ENCODE data around the gene ERG. TPM values are rescaled to one million over a fixed set of nuclear protein-coding genes. Genes with fewer than 3 reads are reported as not detected.

The ERG gene
- total RNA-seq, 1 donor from 2014 or later, result not detected

DNA sequence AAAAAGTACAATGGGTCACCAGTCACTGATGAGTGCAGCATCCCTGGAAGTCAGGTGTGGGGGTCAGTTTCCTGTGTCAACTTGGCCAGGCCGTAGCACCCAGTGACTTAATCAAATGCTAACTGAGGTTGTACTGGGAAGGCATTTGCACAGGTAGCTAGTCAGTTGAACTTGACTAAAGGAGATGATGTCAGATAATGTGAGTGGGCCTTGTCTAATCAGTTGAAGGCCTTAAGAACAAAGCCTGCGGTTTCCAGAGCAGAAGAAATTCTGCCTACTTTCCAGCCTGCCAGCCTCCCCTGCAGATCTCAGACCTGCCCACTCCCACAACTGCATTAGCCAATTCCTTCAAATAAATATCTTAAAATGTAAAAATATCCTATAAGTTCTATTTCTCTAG lies 57.1 kb downstream of the ERG start:
- TF ChIP-seq, protein P1, sequence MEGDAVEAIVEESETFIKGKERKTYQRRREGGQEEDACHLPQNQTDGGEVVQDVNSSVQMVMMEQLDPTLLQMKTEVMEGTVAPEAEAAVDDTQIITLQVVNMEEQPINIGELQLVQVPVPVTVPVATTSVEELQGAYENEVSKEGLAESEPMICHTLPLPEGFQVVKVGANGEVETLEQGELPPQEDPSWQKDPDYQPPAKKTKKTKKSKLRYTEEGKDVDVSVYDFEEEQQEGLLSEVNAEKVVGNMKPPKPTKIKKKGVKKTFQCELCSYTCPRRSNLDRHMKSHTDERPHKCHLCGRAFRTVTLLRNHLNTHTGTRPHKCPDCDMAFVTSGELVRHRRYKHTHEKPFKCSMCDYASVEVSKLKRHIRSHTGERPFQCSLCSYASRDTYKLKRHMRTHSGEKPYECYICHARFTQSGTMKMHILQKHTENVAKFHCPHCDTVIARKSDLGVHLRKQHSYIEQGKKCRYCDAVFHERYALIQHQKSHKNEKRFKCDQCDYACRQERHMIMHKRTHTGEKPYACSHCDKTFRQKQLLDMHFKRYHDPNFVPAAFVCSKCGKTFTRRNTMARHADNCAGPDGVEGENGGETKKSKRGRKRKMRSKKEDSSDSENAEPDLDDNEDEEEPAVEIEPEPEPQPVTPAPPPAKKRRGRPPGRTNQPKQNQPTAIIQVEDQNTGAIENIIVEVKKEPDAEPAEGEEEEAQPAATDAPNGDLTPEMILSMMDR (conservative IDR thresholded peaks at IDR 0.05; ENCODE audit: low read depth, low read length), result no peak
- no peak for DNase-seq (ENCODE audit: low read depth)
- H3K4me3 ChIP-seq (ENCODE audit: low read depth, low read length), result no peak overlapping the region

DNA sequence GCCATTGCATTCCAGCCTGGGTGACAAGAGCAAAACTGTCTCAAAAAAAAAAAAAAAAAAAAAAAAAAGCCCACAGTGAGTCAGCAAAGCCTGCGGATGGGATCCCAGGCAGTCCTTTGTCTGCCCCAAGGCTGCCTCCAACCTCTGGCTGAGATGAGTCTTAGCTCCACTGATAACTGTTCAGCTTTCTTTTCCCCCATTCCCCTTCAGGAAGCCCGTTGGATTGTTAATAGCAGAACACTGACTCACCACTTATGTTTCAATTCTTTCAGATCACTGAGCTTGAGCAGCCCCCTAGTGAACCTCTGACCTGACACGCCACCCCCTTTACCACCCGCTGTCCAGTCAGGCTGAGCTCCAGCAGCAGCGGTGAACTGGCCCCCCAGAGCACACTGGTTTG lies 57.5 kb downstream of the ERG start:
- TF ChIP-seq, protein P1 (conservative IDR thresholded peaks at IDR 0.05; ENCODE audit: low read depth, low read length), result no peak
- H3K4me3 ChIP-seq (ENCODE audit: low read depth, low read length), result no peak overlapping the region
- peak; percentile 12 for DNase-seq (ENCODE audit: low read depth)

- H3K4me3 ChIP-seq (ENCODE audit: low read depth, low read length), result no peak overlapping the region
- TF ChIP-seq, protein P1 (conservative IDR thresholded peaks at IDR 0.05; ENCODE audit: low read depth, low read length), result no peak
- DNase-seq (ENCODE audit: low read depth), result no peak
Measured at GRCh38 chr21:38439957-38440356, 58.3 kb downstream of the ERG start.

DNA sequence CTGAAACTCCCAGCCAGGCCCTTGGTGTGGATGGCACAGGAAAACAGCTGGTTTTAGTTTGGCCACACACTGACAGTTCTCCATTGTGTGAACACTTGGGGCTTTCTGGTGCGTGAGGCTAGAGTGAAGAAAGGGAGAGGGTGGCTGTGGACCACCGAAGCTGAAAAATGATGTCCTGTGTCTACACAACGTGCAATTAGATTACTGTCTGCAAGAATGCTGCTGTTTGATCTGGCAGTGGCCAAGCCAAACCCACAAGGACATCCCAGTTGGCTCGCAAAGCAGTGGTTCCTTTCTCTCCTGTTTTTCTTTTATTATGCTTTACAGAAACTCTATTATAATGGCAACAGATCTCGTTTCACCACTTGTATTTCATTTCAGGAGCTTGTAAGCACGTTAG lies 58.9 kb downstream of the ERG start:
- TF ChIP-seq, protein P1 (conservative IDR thresholded peaks at IDR 0.05; ENCODE audit: low read depth, low read length), result no peak
- DNase-seq (ENCODE audit: low read depth), result no peak
- H3K4me3 ChIP-seq (ENCODE audit: low read depth, low read length), result no peak overlapping the region

DNA sequence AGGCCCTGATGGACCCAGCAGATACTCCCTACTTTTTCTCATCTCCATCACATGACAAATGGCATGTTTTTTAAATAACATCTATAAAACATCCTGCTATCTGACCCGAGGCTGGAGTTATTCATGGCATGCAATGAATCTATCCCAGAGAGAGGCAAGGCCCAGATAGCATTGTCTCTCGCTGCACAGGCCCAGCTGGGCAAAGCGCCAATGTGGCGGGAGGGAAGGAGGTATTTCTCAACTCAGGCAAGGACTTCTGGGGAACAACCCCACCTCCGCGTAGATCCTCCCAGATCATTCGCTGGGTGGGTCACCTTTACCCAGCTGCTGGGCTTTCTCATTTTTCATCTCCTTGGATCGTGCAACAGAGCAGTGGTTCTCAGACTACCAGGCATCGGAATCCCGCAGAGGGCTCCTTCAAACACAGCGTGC lies 59.8 kb downstream of the ERG start:
- H3K4me3 ChIP-seq (ENCODE audit: low read depth, low read length), result no peak overlapping the region
- TF ChIP-seq, protein P1 (conservative IDR thresholded peaks at IDR 0.05; ENCODE audit: low read depth, low read length), result no peak
- peak; percentile 6 for DNase-seq (ENCODE audit: low read depth)

GRCh38 chr21:38436341-38436740 lies 61.9 kb downstream of the ERG start:
- no peak overlapping the region for H3K4me3 ChIP-seq (ENCODE audit: low read depth, low read length)
- no peak for DNase-seq (ENCODE audit: low read depth)
- TF ChIP-seq, protein P1 (conservative IDR thresholded peaks at IDR 0.05; ENCODE audit: low read depth, low read length), result no peak

DNA sequence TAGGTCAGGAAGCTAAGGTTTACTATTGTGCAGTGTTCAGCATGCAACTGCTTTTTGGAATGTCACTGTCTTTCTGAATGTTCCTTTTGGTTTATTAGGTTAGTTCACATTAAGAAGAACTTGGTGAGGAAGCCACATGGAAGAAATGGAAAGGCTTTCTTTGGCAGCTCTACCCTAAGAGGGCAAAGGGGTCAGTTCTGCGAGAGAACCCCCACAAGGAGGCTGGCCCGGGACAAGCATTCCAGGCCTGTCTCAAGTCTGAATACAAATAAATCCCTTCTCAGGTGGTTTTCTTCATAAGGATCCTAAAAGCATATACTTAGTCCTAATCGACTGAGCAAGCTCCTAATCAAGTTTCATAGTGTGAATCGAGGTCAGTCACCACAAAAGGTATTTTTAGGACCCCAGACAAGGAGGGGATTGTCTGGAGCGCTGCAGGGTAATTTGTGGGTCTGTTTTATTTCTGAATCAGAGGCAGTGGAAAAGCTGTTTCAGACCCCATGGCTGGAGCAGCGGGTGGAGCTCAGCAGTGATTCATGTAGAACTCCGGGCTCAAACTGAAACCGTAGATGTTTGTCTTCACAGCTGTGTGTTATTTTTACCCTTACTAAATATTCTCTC lies 63.3 kb downstream of the ERG start:
- no peak for DNase-seq (ENCODE audit: low read depth)
- TF ChIP-seq, protein P1 (conservative IDR thresholded peaks at IDR 0.05; ENCODE audit: low read depth, low read length), result no peak
- no peak overlapping the region for H3K4me3 ChIP-seq (ENCODE audit: low read depth, low read length)
